GM12878 (cell line): ENCODE data around the gene PTGDR2. TPM values are rescaled to one million over a fixed set of nuclear protein-coding genes. Genes with fewer than 3 reads are reported as not detected.

Experiments
- ATF7 ChIP-seq: fragments of 450-650 bp; IDR thresholded peaks from 2 replicates; pipeline ENCODE4 v1.6.1; 2016; ENCODE audit warnings: low read depth, mild to moderate bottlenecking
- CREB1 ChIP-seq: IDR thresholded peaks from 2 replicates; pipeline ENCODE4 v1.6.1; 2012; ENCODE audit warnings: low read depth, mild to moderate bottlenecking, inconsistent platforms
- HCFC1 ChIP-seq: fragments of 150-350 bp; IDR thresholded peaks from 2 replicates; pipeline ENCODE4 v1.6.1; 2014; ENCODE audit warnings: low read length
- IRF4 ChIP-seq: IDR thresholded peaks from 2 replicates; pipeline ENCODE4 v1.6.1; 2011; ENCODE audit warnings: low read depth, low read length
- JUNB ChIP-seq: IDR thresholded peaks from 2 replicates; pipeline ENCODE4 v1.6.1; 2016; ENCODE audit warnings: antibody characterized with exemption, mild to moderate bottlenecking
- NFYA ChIP-seq: IDR thresholded peaks from 2 replicates; pipeline ENCODE4 v1.6.1; 2011; ENCODE audit warnings: low read depth, mild to moderate bottlenecking, low read length, improper control_type of control experiment, borderline replicate concordance
- NFYB ChIP-seq: IDR thresholded peaks from 2 replicates; pipeline ENCODE4 v1.6.1; 2011; ENCODE audit warnings: low read depth, mild to moderate bottlenecking, low read length, improper control_type of control experiment, moderate library complexity; ENCODE audit not compliant: insufficient read depth
- POLR2AphosphoS5 ChIP-seq: IDR thresholded peaks from 2 replicates; pipeline ENCODE4 v1.6.1; 2011; ENCODE audit warnings: mild to moderate bottlenecking, low read length, inconsistent platforms
- RB1 ChIP-seq: fragments of 450-650 bp; formaldehyde crosslinking; IDR thresholded peaks from 2 replicates; pipeline ENCODE4 v1.6.1; 2017; ENCODE audit warnings: mild to moderate bottlenecking, borderline replicate concordance
- RUNX3 ChIP-seq: IDR thresholded peaks from 2 replicates; pipeline ENCODE4 v1.6.1; 2012; ENCODE audit warnings: low read length, inconsistent platforms
- SMAD1 ChIP-seq: fragments of 450-650 bp; IDR thresholded peaks from 2 replicates; pipeline ENCODE4 v1.6.1; 2018; ENCODE audit warnings: mild to moderate bottlenecking, low read depth; ENCODE audit not compliant: partially characterized antibody
- TCF3 ChIP-seq: IDR thresholded peaks from 2 replicates; pipeline ENCODE4 v1.6.1; 2012; ENCODE audit warnings: low read depth, mild to moderate bottlenecking, low read length, borderline replicate concordance; ENCODE audit not compliant: insufficient read depth
- ZNF592 ChIP-seq: fragments of 450-650 bp; IDR thresholded peaks from 2 replicates; pipeline ENCODE4 v1.6.1; 2017; ENCODE audit warnings: mild to moderate bottlenecking, moderate library complexity
- ZNF687 ChIP-seq: fragments of 450-650 bp; IDR thresholded peaks from 2 replicates; pipeline ENCODE4 v1.6.1; 2017; ENCODE audit warnings: mild to moderate bottlenecking, moderate library complexity
- ZSCAN29 ChIP-seq: fragments of 450-650 bp; IDR thresholded peaks from 2 replicates; pipeline ENCODE4 v1.6.1; 2017; ENCODE audit warnings: mild to moderate bottlenecking, moderate library complexity
- polyA plus RNA-seq, 11 experiments: library from polyadenylated mRNA; depleted of rRNA in 4 of 11; unstranded in 6 of 11; stranded (reverse) in 5 of 11; fragments of >200 nt; fragmentation: Nextera tagmentation in 4 of 11; fragmentation: Illumina TruSeq in 1 of 11; extraction: Ambion mirVana in 4 of 11; extraction: Trizol in 1 of 11; gene quantifications; 1 replicate in 1 of 11; 2 replicates in 10 of 11; pipeline versions ENCODE4 v1.2.1 to v1.2.3, GENCODE V29; 2011 to 2016; ENCODE audit warnings: inconsistent platforms in 2 of 11, missing spikeins in 2 of 11, low read depth in 1 of 11
- total RNA-seq, 4 experiments: library from RNA; depleted of rRNA in 3 of 4; stranded (reverse); fragments of >200 nt in 3 of 4; fragmentation: Illumina TruSeq in 1 of 4; extraction: Trizol in 1 of 4; gene quantifications; 2 replicates each; pipeline versions ENCODE4 v1.2.1 to v1.2.3, GENCODE V29; 2013 to 2021
- TF ChIP-seq, protein P1 (sequence below): IDR thresholded peaks from 2 replicates; pipeline ENCODE4 v1.6.1; 2011; ENCODE audit warnings: low read depth, mild to moderate bottlenecking, low read length, moderate library complexity, borderline replicate concordance; ENCODE audit errors: extremely low read depth
- TF ChIP-seq, protein P2 (sequence below): IDR thresholded peaks from 2 replicates; pipeline ENCODE4 v1.6.1; 2011; ENCODE audit warnings: borderline replicate concordance, low read depth, mild to moderate bottlenecking, moderate library complexity, mixed read lengths, low read length; ENCODE audit not compliant: insufficient read depth; ENCODE audit errors: extremely low read length
- TF ChIP-seq, protein P3 (sequence below): fragments of 150-350 bp; IDR thresholded peaks from 2 replicates; pipeline ENCODE4 v1.6.1; 2014; ENCODE audit warnings: mild to moderate bottlenecking, low read depth, low read length

PTGDR2 gene
- total and polyA plus RNA-seq, 10 of the 15 experiments (the other 5 are each of a cell fraction or from before 2014, with no cell fraction given), result 0.01 to 0.28 (median 0.15) TPM; not detected in 6

DNA sequence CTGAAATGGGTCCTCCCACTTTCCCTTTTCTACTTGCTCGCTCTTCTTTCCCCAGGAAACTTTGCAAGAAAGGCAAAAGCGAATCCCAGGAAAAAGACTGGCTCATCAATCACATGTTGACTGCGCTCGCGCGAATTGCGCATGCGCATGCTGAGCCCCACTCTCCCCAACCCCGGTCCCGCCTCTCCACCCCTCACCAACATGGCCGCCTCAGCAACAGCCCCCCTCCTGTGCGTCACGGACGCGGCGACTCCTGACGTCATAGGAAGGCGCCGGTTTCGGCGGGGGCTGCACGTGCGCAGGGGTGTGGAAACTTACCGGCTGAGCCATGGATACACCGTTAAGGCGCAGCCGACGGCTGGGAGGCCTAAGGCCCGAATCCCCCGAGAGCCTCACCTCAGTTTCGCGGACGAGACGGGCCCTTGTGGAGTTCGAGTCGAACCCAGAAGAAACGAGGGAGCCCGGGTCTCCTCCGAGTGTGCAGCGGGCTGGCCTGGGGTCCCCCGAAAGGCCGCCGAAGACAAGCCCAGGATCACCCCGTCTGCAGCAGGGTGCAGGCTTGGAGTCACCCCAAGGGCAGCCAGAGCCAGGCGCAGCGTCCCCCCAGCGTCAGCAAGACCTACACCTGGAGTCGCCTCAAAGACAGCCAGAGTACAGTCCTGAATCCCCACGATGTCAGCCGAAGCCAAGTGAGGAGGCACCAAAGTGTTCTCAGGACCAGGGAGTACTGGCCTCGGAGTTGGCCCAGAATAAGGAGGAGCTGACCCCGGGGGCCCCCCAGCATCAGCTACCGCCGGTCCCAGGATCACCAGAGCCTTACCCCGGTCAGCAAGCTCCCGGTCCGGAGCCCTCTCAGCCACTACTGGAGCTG, 13.7 kb downstream of the PTGDR2 start, which contains the start of gene CCDC86 (continued):
- TF ChIP-seq TCF3, result peak; percentile 68; the same call in 1 of the 2 replicates
- peak; percentile 95 for TF ChIP-seq ATF7
- peak; percentile 73; the same call in 1 of the 2 replicates for TF ChIP-seq RB1
- TF ChIP-seq CREB1, result peak; percentile 100
- TF ChIP-seq, protein P1, sequence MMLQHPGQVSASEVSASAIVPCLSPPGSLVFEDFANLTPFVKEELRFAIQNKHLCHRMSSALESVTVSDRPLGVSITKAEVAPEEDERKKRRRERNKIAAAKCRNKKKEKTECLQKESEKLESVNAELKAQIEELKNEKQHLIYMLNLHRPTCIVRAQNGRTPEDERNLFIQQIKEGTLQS, result peak; percentile 96
- TF ChIP-seq RUNX3, result peak; percentile 64
- no peak for TF ChIP-seq NFYB
- TF ChIP-seq ZSCAN29, result no peak
- TF ChIP-seq, protein P2, sequence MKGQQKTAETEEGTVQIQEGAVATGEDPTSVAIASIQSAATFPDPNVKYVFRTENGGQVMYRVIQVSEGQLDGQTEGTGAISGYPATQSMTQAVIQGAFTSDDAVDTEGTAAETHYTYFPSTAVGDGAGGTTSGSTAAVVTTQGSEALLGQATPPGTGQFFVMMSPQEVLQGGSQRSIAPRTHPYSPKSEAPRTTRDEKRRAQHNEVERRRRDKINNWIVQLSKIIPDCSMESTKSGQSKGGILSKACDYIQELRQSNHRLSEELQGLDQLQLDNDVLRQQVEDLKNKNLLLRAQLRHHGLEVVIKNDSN, result peak; percentile 76
- peak; percentile 78; the same call in 1 of the 2 replicates for TF ChIP-seq ZNF592
- TF ChIP-seq ZNF687, result peak; percentile 63
- TF ChIP-seq JUNB, result no peak
- TF ChIP-seq NFYA, result no peak
- TF ChIP-seq SMAD1, result no peak
- TF ChIP-seq, protein P3, sequence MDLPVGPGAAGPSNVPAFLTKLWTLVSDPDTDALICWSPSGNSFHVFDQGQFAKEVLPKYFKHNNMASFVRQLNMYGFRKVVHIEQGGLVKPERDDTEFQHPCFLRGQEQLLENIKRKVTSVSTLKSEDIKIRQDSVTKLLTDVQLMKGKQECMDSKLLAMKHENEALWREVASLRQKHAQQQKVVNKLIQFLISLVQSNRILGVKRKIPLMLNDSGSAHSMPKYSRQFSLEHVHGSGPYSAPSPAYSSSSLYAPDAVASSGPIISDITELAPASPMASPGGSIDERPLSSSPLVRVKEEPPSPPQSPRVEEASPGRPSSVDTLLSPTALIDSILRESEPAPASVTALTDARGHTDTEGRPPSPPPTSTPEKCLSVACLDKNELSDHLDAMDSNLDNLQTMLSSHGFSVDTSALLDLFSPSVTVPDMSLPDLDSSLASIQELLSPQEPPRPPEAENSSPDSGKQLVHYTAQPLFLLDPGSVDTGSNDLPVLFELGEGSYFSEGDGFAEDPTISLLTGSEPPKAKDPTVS, result no peak
- TF ChIP-seq IRF4, result peak; percentile 68; the same call in 1 of the 2 replicates
- TF ChIP-seq HCFC1, result peak; percentile 91
- TF ChIP-seq POLR2AphosphoS5, result peak; percentile 62; the same call in 1 of the 2 replicates
